Measurements from ENCODE around the gene ACRBP.

Gene ACRBP

DNA sequence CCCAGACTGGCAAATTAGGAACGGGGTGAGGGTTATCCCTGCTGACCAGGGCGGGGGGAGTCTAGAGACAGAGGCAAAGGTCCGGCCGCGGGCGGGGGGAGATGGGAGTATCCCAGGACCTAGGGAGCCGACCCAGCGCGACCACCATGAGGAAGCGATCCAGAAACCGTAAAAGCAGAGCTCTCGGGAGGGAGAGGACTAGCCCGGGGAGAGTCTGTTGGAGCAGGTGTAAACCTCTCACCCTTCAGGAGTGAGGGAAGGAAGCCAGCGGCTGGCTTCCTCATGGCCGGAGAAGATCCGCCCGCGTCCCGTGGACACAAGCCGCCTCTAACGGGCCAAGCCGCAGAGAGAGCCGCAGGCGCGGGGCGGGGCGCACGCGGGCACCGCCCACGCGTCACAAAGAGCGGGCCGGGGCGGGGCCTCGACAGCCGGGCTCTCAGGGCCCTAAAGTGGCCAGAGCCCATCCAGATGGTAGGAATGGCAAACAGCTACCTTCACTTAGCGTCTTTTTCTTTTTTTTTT lies at the start of gene ACRBP:
TSS of gene ACRBP (minus strand) at position 350 of the 522 bp plus-strand sequence. CDS start at position 284, 66 bp downstream.
- peaks cover 31 to 64% (median 46%) of the 10 kb centered on the region in 11 experiments for H3K36me3 ChIP-seq
- H3K9ac ChIP-seq, result peak within 1 kb of the TSS; percentile 15 to 64 (median 56); a peak in 14 of 22 replicates
- no peak for TF ChIP-seq Cebpa-rat (IDR thresholded peaks at IDR 0.05)
- peaks cover 0 to 40% (median 30%) of the 10 kb centered on the region in 11 experiments; a peak in 16 of 22 replicates for H3K9me3 ChIP-seq (replicated peaks in 1 of 11)
- H3K27ac ChIP-seq, result peak within 1 kb of the TSS in 7 of 11 experiments; percentile 2 to 49 (median 42); a peak in 10 of 22 replicates
- H3K4me2 ChIP-seq, result peak within 1 kb of the TSS; percentile 24 to 75 (median 60)
- peak within 1 kb of the TSS in 9 of 10 experiments; percentile 22 to 57 (median 44); a peak in 16 of 20 replicates for H3K4me3 ChIP-seq
- H3K27me3 ChIP-seq, result no peaks in the 10 kb centered on the region
- H3K4me1 ChIP-seq, result peaks cover 20 to 41% (median 32%) of the 10 kb centered on the region in 10 experiments
- no peaks in the 10 kb centered on the region for H4K20me1 ChIP-seq

DNA sequence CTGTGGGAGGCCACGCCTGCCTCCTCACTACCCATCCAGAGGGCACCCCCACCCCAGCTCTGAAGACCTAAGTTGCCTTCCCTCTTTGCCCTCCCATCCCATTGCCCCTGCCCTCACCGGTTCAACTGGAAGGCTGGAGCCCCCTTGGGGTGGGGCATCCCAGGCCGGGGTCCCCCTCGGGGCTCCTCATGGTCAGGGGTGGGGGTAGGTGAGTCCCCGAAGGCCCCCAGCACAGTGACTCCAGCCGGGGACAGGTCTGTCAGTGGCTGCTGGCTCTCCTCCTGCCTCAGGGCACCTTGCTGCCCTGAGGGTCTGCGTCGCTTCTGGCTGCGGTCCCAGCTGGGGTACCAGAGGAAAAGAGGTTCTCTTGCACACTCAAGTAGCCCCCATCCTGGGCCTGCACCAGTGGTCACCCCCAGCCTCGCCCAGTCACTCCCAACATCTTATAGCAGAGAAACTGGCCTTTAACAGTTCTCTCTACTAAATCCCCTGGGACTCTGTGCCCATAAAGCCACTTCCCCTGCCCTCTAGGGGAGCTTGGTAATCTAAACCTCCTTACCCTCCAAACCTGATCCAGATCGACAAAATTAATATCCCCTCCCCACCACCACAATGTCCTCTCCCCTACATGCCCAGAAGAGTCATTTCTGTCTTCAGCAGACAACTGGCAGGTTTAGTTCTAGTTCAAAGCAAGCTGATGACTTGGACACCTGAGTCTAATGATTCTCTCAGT lies 48.2 kb upstream of the ACRBP start:
- no peak for TF ChIP-seq Cebpa-rat (IDR thresholded peaks at IDR 0.05)
- no peaks in the 10 kb centered on the region for H3K9me3 ChIP-seq (replicated peaks in 1 of 11)
- H4K20me1 ChIP-seq, result peaks cover 0 to 26% (median 4%) of the 10 kb centered on the region in 11 experiments; a peak in 11 of 22 replicates
- H3K4me3 ChIP-seq, result peak overlapping the region in 2 of 10 experiments; percentile 18 to 22; a peak in 3 of 20 replicates
- H3K4me2 ChIP-seq, result peak overlapping the region; percentile 71 to 99 (median 93)
- peak overlapping the region in 9 of 11 experiments; percentile 8 to 51 (median 32); a peak in 11 of 22 replicates for H3K9ac ChIP-seq
- H3K36me3 ChIP-seq, result 0 out of 22 replicates have a peak, but pooled peaks cover 0 to 6% (median 0%) of the 10 kb centered on the region in 11 experiments
- H3K4me1 ChIP-seq, result peaks cover 73 to 99% (median 89%) of the 10 kb centered on the region in 10 experiments
- H3K27me3 ChIP-seq, result peaks cover 0 to 19% (median 0%) of the 10 kb centered on the region in 11 experiments; a peak in 8 of 22 replicates
- H3K27ac ChIP-seq, result peak overlapping the region in 6 of 11 experiments; percentile 11 to 57 (median 24); a peak in 8 of 22 replicates

DNA sequence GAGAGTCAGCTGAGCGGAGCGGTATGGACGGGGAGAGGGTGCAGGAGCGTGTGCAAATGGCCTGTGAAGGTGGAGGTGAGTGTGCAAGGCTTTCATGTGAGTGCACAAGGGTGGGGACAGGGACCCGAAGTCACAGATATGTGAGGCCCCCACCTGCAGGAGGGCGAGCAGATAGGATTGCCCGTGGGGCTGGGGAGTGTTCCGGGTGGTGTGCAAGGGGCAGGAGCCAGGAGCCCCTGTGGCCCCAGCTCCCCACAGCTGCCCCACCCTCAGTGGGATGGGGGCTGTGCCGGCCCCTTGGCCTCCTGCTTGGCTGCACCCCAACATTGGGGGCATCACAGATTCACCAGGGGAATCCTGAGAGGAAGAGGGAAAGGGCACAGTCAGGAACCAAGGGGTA lies 47.5 kb upstream of the ACRBP start:
- Histone ChIP-seq H4K20me1 (peaks cover 0 to 26% (median 4%) of the 10 kb centered on the region in 11 experiments; a peak in 11 of 22 replicates), H3K4me2 (peak overlapping the region; percentile 71 to 99 (median 93)), H3K9ac (peak overlapping the region in 4 of 11 experiments; percentile 15 to 51 (median 38); a peak in 5 of 22 replicates), H3K4me1 (peaks cover 73 to 100% (median 89%) of the 10 kb centered on the region in 10 experiments), H3K27me3 (peaks cover 0 to 11% (median 0%) of the 10 kb centered on the region in 11 experiments; a peak in 8 of 22 replicates), H3K4me3 (peak overlapping the region in 1 of 10 experiments; percentile 18; a peak in 1 of 20 replicates), H3K27ac (peak overlapping the region in 6 of 11 experiments; percentile 11 to 57 (median 24); a peak in 7 of 22 replicates), H3K36me3 (0 out of 22 replicates have a peak, but pooled peaks cover 0 to 6% (median 0%) of the 10 kb centered on the region in 11 experiments), H3K9me3 (replicated peaks in 1 of 11) (no peaks in the 10 kb centered on the region)
- no peak for TF ChIP-seq Cebpa-rat (IDR thresholded peaks at IDR 0.05)

DNA sequence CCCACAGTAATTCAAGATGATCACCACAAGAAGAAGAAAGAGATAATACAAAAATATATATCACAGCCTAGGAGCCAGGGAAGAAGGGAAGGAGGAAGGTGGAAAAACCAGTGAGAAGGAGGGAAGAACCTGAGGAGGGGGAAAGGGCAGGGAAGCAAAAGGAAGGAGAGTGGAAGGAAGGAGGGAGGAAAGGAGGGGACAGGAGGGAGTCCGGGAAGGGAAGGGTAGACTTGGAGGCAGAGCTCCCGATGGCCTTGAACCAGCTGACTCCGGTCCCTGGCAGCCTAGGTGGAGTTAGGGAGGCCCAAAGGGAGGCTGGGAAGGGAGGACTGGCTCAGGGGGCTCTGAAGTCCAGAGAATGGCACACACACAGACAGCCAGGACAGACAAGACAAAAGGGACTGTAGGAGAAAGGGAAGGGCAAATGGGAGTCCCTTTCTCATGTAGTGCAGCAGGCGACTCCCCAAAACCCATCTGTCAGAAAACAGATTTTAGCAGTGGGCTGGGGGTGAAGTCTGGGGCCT lies 46.7 kb upstream of the ACRBP start:
- Histone ChIP-seq H3K9ac (peak overlapping the region in 2 of 11 experiments; percentile 12 to 27; a peak in 4 of 22 replicates), H3K36me3 (0 out of 22 replicates have a peak, but pooled peaks cover 0 to 6% (median 0%) of the 10 kb centered on the region in 11 experiments), H3K27me3 (peaks cover 0 to 5% (median 0%) of the 10 kb centered on the region in 11 experiments; a peak in 3 of 22 replicates), H4K20me1 (peaks cover 0 to 26% (median 4%) of the 10 kb centered on the region in 11 experiments; a peak in 11 of 22 replicates), H3K4me3 (no peak overlapping the region), H3K4me2 (peak overlapping the region; percentile 71 to 99 (median 93); a peak in 18 of 22 replicates), H3K27ac (peak overlapping the region in 1 of 11 experiments; percentile 10; a peak in 1 of 22 replicates), H3K4me1 (peaks cover 65 to 91% (median 81%) of the 10 kb centered on the region in 10 experiments), H3K9me3 (replicated peaks in 1 of 11) (no peaks in the 10 kb centered on the region)
- TF ChIP-seq Cebpa-rat (IDR thresholded peaks at IDR 0.05), result no peak

DNA sequence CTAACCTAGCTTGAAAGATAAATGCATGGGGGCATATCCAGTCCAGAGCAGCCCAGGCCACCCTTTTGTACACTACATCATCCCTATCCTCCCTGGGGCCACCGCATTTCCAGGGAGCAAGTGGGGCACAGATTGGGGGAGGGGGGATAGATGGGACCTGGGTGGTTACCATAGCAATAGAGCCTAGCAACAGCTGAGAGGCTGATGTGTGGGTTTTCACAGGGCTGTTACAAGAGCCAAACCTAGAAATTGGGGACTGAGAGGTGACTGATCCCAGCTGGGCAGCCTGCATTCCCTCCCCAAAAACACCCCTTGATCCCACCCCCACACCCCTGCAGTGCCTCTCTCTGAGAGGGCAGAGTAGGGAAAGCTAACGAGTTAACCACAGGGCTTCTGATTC lies 45.7 kb upstream of the ACRBP start:
- Histone ChIP-seq H3K27ac (no peak overlapping the region), H3K4me3 (no peak overlapping the region), H4K20me1 (peaks cover 0 to 26% (median 5%) of the 10 kb centered on the region in 11 experiments; a peak in 11 of 22 replicates), H3K27me3 (no peaks in the 10 kb centered on the region), H3K9ac (peak overlapping the region in 1 of 11 experiments; percentile 0; a peak in 1 of 22 replicates), H3K36me3 (0 out of 22 replicates have a peak, but pooled peaks cover 0 to 6% (median 0%) of the 10 kb centered on the region in 11 experiments), H3K4me1 (peaks cover 60 to 89% (median 77%) of the 10 kb centered on the region in 10 experiments), H3K4me2 (no peak overlapping the region; a peak in 1 of 22 replicates), H3K9me3 (replicated peaks in 1 of 11) (no peaks in the 10 kb centered on the region)
- no peak for TF ChIP-seq Cebpa-rat (IDR thresholded peaks at IDR 0.05)

DNA sequence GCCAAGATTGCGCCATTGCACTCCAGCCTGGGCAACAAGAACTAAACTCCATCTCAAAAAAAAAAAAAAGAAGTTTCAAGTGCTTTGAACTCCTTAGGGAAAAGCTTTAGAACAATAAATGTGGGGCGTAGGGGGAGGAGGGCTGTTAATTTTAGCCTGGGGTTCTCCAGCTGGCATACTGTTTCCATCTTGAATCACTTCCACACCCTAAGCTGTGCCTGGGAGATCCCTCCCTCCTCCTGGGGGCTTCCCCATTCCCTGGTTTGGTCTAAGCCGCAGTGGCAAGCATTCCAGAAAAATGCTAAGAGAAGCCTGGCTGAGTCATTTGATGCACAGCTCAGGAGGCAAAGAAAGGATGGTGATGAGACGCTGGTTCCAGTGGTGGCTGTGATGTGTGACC lies 44.2 kb upstream of the ACRBP start:
- H3K27me3 ChIP-seq, result no peaks in the 10 kb centered on the region
- peak overlapping the region; percentile 82 to 98 (median 94) for H3K4me2 ChIP-seq

DNA sequence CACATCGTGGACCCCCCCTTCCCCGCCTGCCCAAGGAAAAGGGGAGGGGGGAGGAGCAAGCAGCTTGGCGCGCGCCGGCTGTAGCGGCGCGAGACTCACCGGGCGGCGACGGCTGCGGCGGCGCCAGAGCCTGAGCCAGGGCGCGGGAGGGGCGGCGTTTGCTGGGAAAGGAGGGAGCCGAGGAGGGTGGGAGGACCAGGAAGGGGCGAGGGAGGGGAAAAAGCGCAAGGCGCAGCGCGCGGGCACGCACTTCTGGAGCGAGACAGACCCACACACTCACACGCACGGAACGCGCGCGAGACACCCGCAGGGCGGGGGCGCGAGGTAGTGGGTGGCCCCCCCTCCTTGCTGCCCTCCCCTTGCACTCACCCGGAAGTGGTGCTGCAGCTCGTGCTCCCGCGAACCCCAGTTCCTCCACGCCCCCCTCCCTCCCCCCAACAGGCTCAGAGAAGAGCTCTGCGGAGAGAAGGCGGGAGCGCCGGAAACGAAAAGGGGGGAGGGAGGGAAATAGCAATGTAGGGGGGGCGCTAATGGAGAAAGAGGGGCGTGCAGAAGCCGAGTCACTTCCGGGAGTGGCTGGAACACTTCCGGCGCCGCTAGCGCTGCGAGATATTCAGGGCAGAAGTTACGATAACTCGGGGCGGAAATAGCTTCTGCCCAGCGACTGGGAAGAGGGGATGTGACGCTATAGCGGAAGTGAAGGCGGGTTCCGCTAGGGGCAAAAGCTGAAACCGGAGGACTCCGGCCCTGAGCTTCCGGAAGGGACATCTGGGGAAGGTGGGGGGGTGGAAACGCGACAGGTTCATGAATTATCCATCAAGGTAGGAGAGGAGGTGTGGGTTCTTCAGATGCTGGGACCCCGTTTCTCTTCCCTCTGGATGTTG lies 42.0 kb upstream of the ACRBP start, which contains the start of gene ZNF384:
TSS of gene ZNF384 (minus strand) at position 377 of the 884 bp plus-strand sequence. CDS start 9,855 bp downstream, outside the sequence.
- H4K20me1 ChIP-seq, result peaks cover 6 to 42% (median 19%) of the 10 kb centered on the region in 11 experiments; a peak in 18 of 22 replicates
- H3K36me3 ChIP-seq, result peaks cover 3 to 29% (median 15%) of the 10 kb centered on the region in 11 experiments; a peak in 15 of 22 replicates
- peak within 1 kb of the TSS; percentile 71 to 84 (median 78) for H3K4me3 ChIP-seq
- peak within 1 kb of the TSS; percentile 90 to 99 (median 97) for H3K27ac ChIP-seq
- H3K9ac ChIP-seq, result peak within 1 kb of the TSS; percentile 92 to 99 (median 97)
- H3K9me3 ChIP-seq (replicated peaks in 1 of 11), result no peaks in the 10 kb centered on the region
- H3K4me1 ChIP-seq, result peaks cover 54 to 89% (median 70%) of the 10 kb centered on the region in 10 experiments
- no peak for TF ChIP-seq Cebpa-rat (IDR thresholded peaks at IDR 0.05)
- H3K4me2 ChIP-seq, result peak within 1 kb of the TSS; percentile 88 to 99 (median 97)
- H3K27me3 ChIP-seq, result no peaks in the 10 kb centered on the region

More for the DNA sequence above, 44.2 kb upstream of the ACRBP start:
- Histone ChIP-seq H4K20me1 (peaks cover 0 to 19% (median 7%) of the 10 kb centered on the region in 11 experiments; a peak in 11 of 22 replicates), H3K9ac (peak overlapping the region in 5 of 11 experiments; percentile 0 to 35 (median 20); a peak in 6 of 22 replicates), H3K9me3 (replicated peaks in 1 of 11) (no peaks in the 10 kb centered on the region), H3K4me3 (peak overlapping the region in 2 of 10 experiments; percentile 6 to 78; a peak in 1 of 20 replicates), H3K27ac (peak overlapping the region in 7 of 11 experiments; percentile 7 to 42 (median 34); a peak in 8 of 22 replicates), H3K36me3 (peaks cover 0 to 9% (median 0%) of the 10 kb centered on the region in 11 experiments; a peak in 3 of 22 replicates), H3K4me1 (peaks cover 60 to 89% (median 76%) of the 10 kb centered on the region in 10 experiments)
- no peak for TF ChIP-seq Cebpa-rat (IDR thresholded peaks at IDR 0.05)

Measured in BLaER1 treated with 17β-estradiol and CSF1 and Interleukin-3, amounts not matched to agents 10 nM and 100 nM (cell line).